H1 (cell line): ENCODE results near the gene LARP1. TPM values are rescaled to one million over a fixed set of nuclear protein-coding genes. Genes with fewer than 3 reads are reported as not detected.

Experiments
- ASH2L ChIP-seq: fragments of 200-600, 300-600 bp; sonication (generic); IDR thresholded peaks from one replicate; pipeline ENCODE4 v1.7.1; 2017; ENCODE audit warnings: low read length
- ATF3 ChIP-seq: IDR thresholded peaks from 2 replicates; pipeline ENCODE4 v1.6.1; 2011; ENCODE audit warnings: low read depth, mild to moderate bottlenecking, low read length; ENCODE audit not compliant: insufficient read depth
- BACH1 ChIP-seq: IDR thresholded peaks from 2 replicates; pipeline ENCODE4 v1.6.1; 2012; ENCODE audit warnings: low read length, improper control_type of control experiment
- CBX5 ChIP-seq: fragments of 300-800, 300-1000 bp; sonication (generic); IDR thresholded peaks from 2 replicates; pipeline ENCODE4 v1.7.1; 2016; ENCODE audit warnings: antibody characterized with exemption, low read length, low read depth
- CHD2 ChIP-seq: IDR thresholded peaks from 2 replicates; pipeline ENCODE4 v1.6.1; 2012; ENCODE audit warnings: low read length, improper control_type of control experiment
- CTBP2 ChIP-seq: IDR thresholded peaks from 2 replicates; pipeline ENCODE4 v1.7.0; 2011; ENCODE audit warnings: borderline replicate concordance, mild to moderate bottlenecking, moderate library complexity, mixed read lengths, low read length; ENCODE audit not compliant: insufficient read depth, insufficient read length
- HDAC2 ChIP-seq, 2 experiments: fragments of 300-600 bp in 1 of 2; sonication (generic) in 1 of 2; IDR thresholded peaks; 2 replicates each; pipeline ENCODE4 v1.6.1; 2011 to 2012; ENCODE audit warnings: low read depth in 2 of 2, low read length in 2 of 2, mild to moderate bottlenecking in 2 of 2, moderate library complexity in 2 of 2, borderline replicate concordance in 1 of 2, inconsistent platforms in 1 of 2
- KDM1A ChIP-seq: fragments of 200-600, 300-600 bp; sonication (generic); IDR thresholded peaks from 2 replicates; pipeline ENCODE4 v1.7.1; 2016; ENCODE audit warnings: mild to moderate bottlenecking, low read length, borderline replicate concordance
- RBBP5 ChIP-seq: IDR thresholded peaks from 2 replicates; pipeline ENCODE4 v1.7.1; 2012; ENCODE audit warnings: low read depth, mild to moderate bottlenecking, inconsistent platforms, low read length, moderate library complexity, borderline replicate concordance
- RNF2 ChIP-seq: fragments of 200-900, 300-1000 bp; sonication (generic); IDR thresholded peaks from 2 replicates; pipeline ENCODE4 v1.7.1; 2016; ENCODE audit warnings: borderline replicate concordance, low read depth, mild to moderate bottlenecking, antibody characterized with exemption, low read length; ENCODE audit not compliant: poor library complexity, severe bottlenecking; ENCODE audit errors: missing control alignments
- YY1 ChIP-seq: IDR thresholded peaks from 2 replicates; pipeline ENCODE4 v1.6.1; 2011; ENCODE audit warnings: low read depth, mild to moderate bottlenecking, low read length
- ZNF274 ChIP-seq: IDR thresholded peaks from 2 replicates; pipeline ENCODE4 v1.7.0; 2012; ENCODE audit warnings: low read length, borderline replicate concordance; ENCODE audit errors: extremely low read depth
- polyA plus RNA-seq, 7 experiments: library from polyadenylated mRNA; depleted of rRNA in 3 of 7; stranded (reverse) in 5 of 7; unstranded in 2 of 7; fragments of >200 nt in 5 of 7; fragments of 200-250 nt in 2 of 7; gene quantifications; 1 replicate in 5 of 7; 2 replicates in 1 of 7; 4 replicates in 1 of 7; pipeline versions ENCODE4 v1.2.1 to v1.2.3, GENCODE V29; 2011 to 2013; ENCODE audit warnings: missing spikeins in 2 of 7, mixed read lengths in 2 of 7
- total RNA-seq: library from RNA; stranded (reverse); fragmentation: NEBNext Ultra II Directional; extraction: Animal tissue kit (Norgen Biotek cat#: 25700); gene quantifications from 2 replicates; pipeline ENCODE4 v1.2.1, GENCODE V29; 2021

The LARP1 gene
- total and polyA plus RNA-seq, 2 of the 8 experiments (the other 6 are each of a cell fraction or from before 2014, with no cell fraction given), result 106 to 422 TPM

GRCh38 chr5:154712518-154713437 lies 42.4 kb upstream of the LARP1 start (continued):
- peak in 1 of 2 experiments; percentile 39; a peak in 1 of 4 replicates for TF ChIP-seq HDAC2 (IDR thresholded peaks at IDR 0.05; ENCODE audit: borderline replicate concordance in 1 of 2, low read depth in 2 of 2, low read length in 2 of 2)
- 0 out of 2 replicates have a peak, but pooled peaks have one; percentile 8 for TF ChIP-seq YY1
- no peak for TF ChIP-seq CBX5
- TF ChIP-seq RBBP5, result no peak
- no peak for TF ChIP-seq ATF3
- TF ChIP-seq BACH1, result no peak
- no peak for TF ChIP-seq CHD2
- peak; percentile 85; the same call in 1 of the 2 replicates for TF ChIP-seq KDM1A
- TF ChIP-seq ZNF274, result no peak
- peak; percentile 97 for TF ChIP-seq ASH2L
- TF ChIP-seq CTBP2, result peak; percentile 52
- TF ChIP-seq RNF2, result no peak
- TF ChIP-seq, all 59 proteins: peak for 16
